ENCODE data around the gene AUH. TPM values are rescaled to one million over a fixed set of nuclear protein-coding genes. Genes with fewer than 3 reads are reported as not detected.

AUH gene
- total RNA-seq, 6 donors from 2014 or later: 13.7 to 38.5 (median 24.4) TPM

DNA sequence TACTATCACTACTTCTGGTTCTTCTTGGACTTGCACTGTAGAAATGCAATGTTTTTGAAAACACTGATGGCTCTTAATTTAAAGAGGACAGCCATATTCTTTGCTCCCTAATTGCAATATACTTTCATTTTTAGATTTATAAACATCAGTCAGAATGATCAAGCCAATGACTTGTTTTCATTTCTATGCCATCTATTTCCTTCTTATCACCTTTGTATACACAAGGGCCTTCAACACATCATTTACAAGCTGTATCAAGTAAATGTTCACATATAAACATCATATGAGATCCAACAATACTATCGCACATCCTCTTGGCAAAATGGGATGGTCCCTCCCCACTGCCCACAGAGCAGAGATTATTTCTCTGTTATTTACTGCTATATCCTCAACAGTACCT is 24.9 kb downstream of the AUH start:
- Histone ChIP-seq H3K9me3 (no peaks in the 10 kb centered on the region), H3K27me3 (no peaks in the 10 kb centered on the region), H3K27ac (no peak overlapping the region), H3K4me3 (no peak overlapping the region), H3K4me1 (peaks cover 3 to 13% (median 7%) of the 10 kb centered on the region in 4 donors), H3K36me3 (peaks cover 0 to 20% (median 6%) of the 10 kb centered on the region in 4 donors)
- DNase-seq: no peak
- TF ChIP-seq, protein P1, sequence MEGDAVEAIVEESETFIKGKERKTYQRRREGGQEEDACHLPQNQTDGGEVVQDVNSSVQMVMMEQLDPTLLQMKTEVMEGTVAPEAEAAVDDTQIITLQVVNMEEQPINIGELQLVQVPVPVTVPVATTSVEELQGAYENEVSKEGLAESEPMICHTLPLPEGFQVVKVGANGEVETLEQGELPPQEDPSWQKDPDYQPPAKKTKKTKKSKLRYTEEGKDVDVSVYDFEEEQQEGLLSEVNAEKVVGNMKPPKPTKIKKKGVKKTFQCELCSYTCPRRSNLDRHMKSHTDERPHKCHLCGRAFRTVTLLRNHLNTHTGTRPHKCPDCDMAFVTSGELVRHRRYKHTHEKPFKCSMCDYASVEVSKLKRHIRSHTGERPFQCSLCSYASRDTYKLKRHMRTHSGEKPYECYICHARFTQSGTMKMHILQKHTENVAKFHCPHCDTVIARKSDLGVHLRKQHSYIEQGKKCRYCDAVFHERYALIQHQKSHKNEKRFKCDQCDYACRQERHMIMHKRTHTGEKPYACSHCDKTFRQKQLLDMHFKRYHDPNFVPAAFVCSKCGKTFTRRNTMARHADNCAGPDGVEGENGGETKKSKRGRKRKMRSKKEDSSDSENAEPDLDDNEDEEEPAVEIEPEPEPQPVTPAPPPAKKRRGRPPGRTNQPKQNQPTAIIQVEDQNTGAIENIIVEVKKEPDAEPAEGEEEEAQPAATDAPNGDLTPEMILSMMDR (IDR thresholded peaks at IDR 0.05): no peak
- TF ChIP-seq POLR2AphosphoS5 (IDR thresholded peaks at IDR 0.05) (no peak), EP300 (IDR thresholded peaks at IDR 0.05) (no peak), POLR2A (IDR thresholded peaks at IDR 0.05) (no peak)
- WGBS, 2 donors: 48 to 59% methylated on average over 1 of the region's 1 CpG
- ATAC-seq (ENCODE audit: low FRiP score in 2 of 2): no peak

DNA sequence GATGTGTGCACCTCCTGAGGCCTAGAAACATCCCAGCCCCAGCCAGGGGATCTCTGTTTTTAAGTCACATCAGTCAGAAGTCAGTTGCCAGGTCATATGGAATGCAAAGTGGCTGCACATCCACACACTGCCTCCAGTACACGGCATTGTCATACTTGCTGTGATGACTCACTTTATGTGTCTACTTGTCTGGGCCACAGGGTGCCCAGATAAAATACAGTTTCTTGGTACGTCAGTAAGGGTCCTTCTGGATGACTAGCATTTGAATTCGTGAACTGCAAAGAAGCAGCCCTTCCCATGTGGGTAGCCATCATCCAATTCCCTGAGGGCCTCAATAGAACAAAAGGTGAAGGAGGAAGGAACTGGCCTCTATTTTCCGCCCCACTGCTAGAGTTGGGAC is 27.7 kb downstream of the AUH start:
- DNase-seq (no peak), ATAC-seq (ENCODE audit: low FRiP score in 2 of 2) (no peak)
- H3K36me3 ChIP-seq: no peaks in the 10 kb centered on the region
- no peak overlapping the region for H3K4me3 ChIP-seq
- TF ChIP-seq POLR2A (IDR thresholded peaks at IDR 0.05): no peak
- TF ChIP-seq POLR2AphosphoS5 (IDR thresholded peaks at IDR 0.05): no peak
- TF ChIP-seq, protein P1 (IDR thresholded peaks at IDR 0.05): no peak
- no peak for TF ChIP-seq EP300 (IDR thresholded peaks at IDR 0.05)
- no peaks in the 10 kb centered on the region for H3K9me3 ChIP-seq
- 91 to 93% methylated on average over 4 of the region's 4 CpGs for whole genome bisulfite sequencing, 2 donors
- H3K27me3 ChIP-seq: no peaks in the 10 kb centered on the region
- H3K27ac ChIP-seq: no peak overlapping the region
- H3K4me1 ChIP-seq: peaks cover 0 to 7% (median 5%) of the 10 kb centered on the region in 4 donors

DNA sequence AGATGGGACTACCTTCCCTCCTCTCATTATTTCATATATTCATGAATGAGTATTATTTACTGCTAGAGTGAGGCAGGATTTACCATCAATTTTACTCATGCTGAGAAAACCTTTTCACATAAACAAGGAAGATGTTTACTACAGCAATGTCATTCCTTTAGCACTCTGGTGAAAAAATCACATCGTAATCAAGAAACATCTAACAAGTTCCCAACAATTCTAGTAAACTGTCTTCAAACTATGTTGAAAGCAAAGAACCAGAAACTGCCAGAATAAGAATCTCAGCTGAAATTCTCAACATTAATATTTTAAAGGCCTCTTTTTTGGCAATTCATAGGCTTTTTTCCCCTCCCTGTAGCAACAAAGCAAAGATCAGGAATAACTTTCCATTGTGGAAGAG is 28.2 kb downstream of the AUH start:
- Histone ChIP-seq H3K4me3 (no peak overlapping the region), H3K36me3 (no peaks in the 10 kb centered on the region), H3K9me3 (no peaks in the 10 kb centered on the region), H3K27ac (no peak overlapping the region), H3K4me1 (peaks cover 0 to 7% (median 5%) of the 10 kb centered on the region in 4 donors), H3K27me3 (no peaks in the 10 kb centered on the region)
- ATAC-seq (ENCODE audit: low FRiP score in 2 of 2) (no peak), DNase-seq (no peak)
- 74 to 94% methylated on average over 1 of the region's 1 CpG for WGBS, 2 donors
- TF ChIP-seq, protein P1 (IDR thresholded peaks at IDR 0.05): no peak
- TF ChIP-seq POLR2AphosphoS5 (IDR thresholded peaks at IDR 0.05) (no peak), POLR2A (IDR thresholded peaks at IDR 0.05) (no peak), EP300 (IDR thresholded peaks at IDR 0.05) (no peak)

DNA sequence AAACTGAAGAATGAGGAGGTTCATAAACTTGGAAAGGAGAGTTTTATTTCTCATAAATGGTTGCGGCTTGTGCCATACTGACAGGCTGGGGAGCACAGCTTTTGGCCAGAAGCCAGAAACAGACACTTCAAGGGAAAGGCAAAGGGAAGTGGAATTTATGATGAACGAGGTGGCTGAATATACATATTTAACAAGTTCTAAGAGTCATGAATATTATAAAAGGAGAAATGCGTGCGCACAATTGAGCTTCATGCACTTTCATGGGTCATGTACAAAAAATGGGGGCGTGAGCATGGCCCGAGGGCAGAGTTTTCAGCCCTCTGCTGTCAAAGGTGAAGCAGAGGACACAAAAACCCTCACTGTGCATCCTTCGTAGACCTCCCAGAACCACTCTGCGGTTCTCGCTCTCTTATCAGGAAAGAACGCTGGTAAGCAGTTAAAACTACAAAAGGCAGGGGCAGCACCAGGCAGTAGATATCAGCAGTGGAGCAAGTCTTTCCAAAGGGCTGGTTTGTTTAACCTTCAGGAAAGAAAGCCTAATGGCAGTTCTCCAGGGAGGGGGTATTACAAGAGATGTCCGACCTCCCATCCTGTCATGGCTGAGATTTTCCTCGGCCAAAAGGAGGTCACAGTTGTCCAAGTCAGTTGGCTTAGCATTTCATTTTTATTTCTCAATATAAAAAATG is 29.0 kb downstream of the AUH start:
- ATAC-seq (ENCODE audit: low FRiP score in 2 of 2) (no peak), DNase-seq (no peak)
- Histone ChIP-seq H3K9me3 (no peaks in the 10 kb centered on the region), H3K36me3 (peaks cover 0 to 2% (median under 1%) of the 10 kb centered on the region in 4 donors), H3K4me1 (peaks cover 0 to 7% (median 5%) of the 10 kb centered on the region in 4 donors), H3K4me3 (no peak overlapping the region), H3K27me3 (no peaks in the 10 kb centered on the region), H3K27ac (no peak overlapping the region)
- WGBS, 2 donors: 61 to 71% methylated on average over 11 to 12 of the region's 12 CpGs
- TF ChIP-seq, protein P1 (IDR thresholded peaks at IDR 0.05): no peak
- TF ChIP-seq POLR2A (IDR thresholded peaks at IDR 0.05) (no peak), POLR2AphosphoS5 (IDR thresholded peaks at IDR 0.05) (no peak), EP300 (IDR thresholded peaks at IDR 0.05) (no peak)

DNA sequence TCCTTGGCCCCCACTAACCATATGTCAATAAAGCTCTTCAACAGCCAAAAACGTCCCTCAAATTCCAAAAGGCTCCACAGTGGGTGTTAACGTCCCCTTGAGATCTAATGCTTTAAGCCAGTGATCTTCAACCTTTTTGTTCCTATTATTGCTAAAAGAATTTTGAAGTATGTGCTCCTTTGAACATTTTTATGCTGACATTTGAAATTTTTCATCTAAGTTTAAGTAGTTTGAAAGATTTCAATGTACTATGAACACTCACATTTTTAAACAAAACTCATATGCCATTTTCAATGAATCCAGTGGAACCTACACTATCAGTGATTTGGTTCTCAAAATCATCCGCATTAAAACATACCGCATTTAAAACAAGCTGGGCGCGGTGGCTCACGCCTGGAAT is 29.9 kb downstream of the AUH start:
- H3K27me3 ChIP-seq: no peaks in the 10 kb centered on the region
- H3K9me3 ChIP-seq: peaks cover 0 to 4% (median 0%) of the 10 kb centered on the region in 4 donors
- ATAC-seq (ENCODE audit: low FRiP score in 2 of 2) (no peak), DNase-seq (no peak)
- peaks cover 0 to 8% (median 3%) of the 10 kb centered on the region in 4 donors for H3K36me3 ChIP-seq
- H3K4me3 ChIP-seq: no peak overlapping the region
- no peak overlapping the region for H3K27ac ChIP-seq
- TF ChIP-seq EP300 (IDR thresholded peaks at IDR 0.05): no peak
- TF ChIP-seq POLR2A (IDR thresholded peaks at IDR 0.05): no peak
- TF ChIP-seq POLR2AphosphoS5 (IDR thresholded peaks at IDR 0.05): no peak
- TF ChIP-seq, protein P1 (IDR thresholded peaks at IDR 0.05): no peak
- H3K4me1 ChIP-seq: peaks cover 0 to 7% (median 5%) of the 10 kb centered on the region in 4 donors
- WGBS, 2 donors: 81 to 93% methylated on average over 7 of the region's 7 CpGs
